Erythroblast (primary cell): ENCODE data around the gene FAXDC2.

ENCODE experiments used
- GATA1 ChIP-seq: IDR thresholded peaks from 2 replicates; pipeline ENCODE4 v1.6.1; 2011; ENCODE audit warnings: low read depth, mild to moderate bottlenecking, control low read depth, low read length, moderate library complexity
- POLR2A ChIP-seq: IDR thresholded peaks from 2 replicates; pipeline ENCODE4 v1.6.1; 2011; ENCODE audit warnings: mild to moderate bottlenecking, low read length

- TF ChIP-seq POLR2A (no peak), GATA1 (no peak)
These were observed 79.0 kb downstream of the FAXDC2 start for GRCh38 chr5:154771383-154771901.
